NCI-H82 (cell line): ENCODE data around the gene IGFBP2.

Experiments
- DNase-seq: peaks from one replicate; lab custom pipeline; 2025; lab: John Stamatoyannopoulos, UW

IGFBP2 gene

DNA sequence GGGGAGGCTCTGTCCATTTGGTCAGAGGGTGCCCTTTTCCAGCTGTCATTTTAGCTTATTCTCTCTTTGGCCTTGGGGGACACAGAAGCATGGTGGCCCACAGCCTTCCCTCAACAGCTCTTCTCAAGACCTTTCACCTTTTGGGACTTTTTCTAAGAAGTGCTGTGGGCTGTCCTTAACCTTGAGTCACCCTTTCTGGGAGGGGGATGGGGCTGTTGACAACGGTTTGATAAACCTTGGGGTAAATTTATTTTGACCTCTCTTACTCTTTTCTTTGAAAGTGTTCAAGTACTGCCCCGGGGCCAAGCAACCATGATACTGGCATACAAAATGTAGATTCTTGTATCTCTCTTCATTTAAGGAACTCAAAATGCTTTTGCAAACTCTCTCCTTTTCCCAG lies 48.5 kb downstream of the IGFBP2 start:
- DNase-seq = no peak

DNA sequence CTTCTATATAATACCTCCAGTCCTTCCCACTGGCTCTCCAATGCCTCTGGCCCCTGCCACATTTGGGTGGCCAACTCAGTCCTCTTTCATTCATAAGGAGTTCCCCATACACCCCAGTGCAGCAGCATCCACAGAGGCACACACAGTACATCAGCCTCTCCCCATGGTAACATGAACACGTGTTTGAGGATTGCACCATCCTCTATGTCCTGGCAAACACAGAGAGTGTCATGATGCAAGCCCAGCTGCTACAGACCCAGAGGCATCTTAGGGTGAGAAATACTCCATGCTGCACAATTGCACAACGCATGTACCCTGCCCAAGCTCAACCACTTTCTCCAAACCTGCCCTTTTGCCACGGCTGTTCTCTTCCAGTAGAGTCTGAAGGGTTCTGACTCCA lies 50.6 kb downstream of the IGFBP2 start:
- DNase-seq = no peak

DNA sequence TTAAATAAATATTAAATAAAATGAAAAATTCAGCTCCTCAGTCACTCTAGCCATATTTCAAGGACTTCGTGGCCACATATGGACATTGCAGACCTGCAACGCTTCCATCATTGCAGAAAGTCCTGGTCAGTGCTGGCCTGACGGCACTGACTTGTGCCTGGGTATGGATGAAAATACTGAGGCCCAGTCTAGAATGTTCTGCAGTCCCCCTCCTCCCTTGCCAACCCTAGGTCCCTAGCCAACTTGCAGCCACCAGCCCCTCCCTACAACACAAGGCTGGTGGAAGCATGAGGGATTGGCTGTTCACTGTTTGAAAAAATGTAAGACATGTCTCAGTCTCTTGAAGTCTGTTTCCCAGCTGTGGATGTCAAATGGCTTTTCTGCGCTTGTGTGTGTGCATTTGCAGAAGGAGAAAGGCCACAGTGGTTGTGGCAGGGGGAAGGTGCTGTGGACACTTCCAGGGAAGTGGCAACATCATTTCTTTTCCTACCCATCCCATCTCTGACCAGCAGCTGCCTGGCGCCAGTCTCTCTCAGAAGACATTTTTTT lies 52.2 kb downstream of the IGFBP2 start:
- no peak for DNase-seq

DNA sequence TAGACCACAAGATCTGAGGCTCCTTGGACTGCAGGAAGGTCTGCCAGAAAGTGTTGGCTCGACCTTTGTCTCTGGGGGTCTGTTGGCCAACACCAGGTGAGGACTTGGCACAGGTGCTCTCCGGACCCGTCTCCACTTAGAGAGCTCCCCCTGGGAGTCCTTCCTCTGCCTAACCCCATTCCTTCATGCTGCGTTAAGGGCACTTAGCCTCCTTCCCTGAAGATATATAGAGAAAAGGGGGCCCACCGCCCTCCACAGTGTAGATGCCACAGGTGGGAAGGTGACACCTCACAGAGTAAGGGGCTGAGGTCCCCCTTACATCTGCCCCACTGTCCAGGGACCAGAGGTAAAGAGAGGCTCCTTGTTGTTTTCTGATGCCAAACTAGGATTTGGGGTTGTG lies 53.9 kb downstream of the IGFBP2 start:
- no peak for DNase-seq

DNA sequence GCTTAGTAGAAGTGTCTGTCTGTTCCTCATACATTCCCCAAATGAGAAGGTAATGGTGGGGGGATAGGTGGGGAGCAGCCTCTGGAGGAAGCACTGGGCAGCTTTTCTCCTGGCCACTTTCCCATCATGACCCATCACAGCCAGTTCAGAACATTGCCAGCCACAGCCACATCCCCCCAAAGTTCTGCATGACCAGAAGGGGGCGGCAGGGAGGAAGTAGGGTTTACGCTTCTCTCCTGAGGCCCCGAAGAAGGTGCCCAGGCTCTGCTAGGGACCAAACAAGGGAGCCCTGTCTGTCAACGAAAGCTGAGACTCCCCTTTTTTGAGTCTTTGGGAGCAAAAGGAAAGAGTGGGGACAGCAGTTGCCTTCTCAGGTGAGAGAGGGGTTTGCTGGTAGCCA lies 54.4 kb downstream of the IGFBP2 start:
- peak; percentile 63 for DNase-seq

DNA sequence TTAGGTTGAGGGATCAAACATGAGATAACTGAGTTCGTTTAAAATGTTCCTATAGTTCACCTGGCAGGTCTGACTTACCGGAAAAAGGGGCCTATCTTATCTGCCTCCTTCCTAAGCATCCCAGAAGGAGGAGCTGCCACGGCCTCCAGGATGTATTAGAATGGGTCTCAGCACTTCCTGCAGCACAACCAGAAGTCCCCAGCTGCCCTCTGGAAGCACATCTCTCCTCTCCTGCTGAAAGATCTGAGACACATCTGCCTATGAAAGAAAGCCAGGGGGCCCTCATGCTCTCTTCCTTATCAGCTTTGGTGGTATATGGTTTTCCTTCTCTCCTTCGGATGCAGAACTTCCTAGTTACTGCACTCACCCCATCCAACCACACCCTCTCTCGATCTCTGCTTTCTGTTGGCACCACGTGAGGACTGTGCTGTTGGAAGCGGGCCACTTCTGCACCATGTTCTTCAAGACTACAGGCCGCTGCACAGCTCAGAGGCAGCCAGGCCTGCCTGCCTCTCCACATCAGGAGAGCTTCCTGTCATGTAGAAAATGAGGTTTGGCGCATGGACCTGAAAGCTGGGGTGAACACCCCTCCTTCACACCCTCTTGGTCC lies 55.6 kb downstream of the IGFBP2 start:
- DNase-seq = peak; percentile 35

DNA sequence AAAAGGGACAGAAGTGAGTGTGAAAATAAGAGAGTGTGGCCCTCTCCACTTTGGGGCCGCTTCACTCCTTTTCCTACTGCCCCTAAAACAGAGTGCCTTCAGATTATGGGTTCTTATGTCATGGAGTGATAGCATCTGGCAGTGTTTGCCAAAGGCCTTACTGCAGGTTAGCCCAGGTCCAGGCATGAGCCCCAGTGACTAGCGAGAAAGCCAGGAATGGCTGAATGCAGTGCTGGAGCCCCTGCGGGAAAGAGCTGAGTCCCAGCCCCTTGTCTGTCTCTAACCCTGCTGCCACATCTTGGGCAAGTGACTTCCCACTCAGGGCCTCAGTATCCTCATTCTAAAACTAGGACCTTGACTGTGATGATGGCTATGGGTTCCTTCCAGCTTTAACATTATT lies 56.2 kb downstream of the IGFBP2 start:
- DNase-seq = peak; percentile 61

DNA sequence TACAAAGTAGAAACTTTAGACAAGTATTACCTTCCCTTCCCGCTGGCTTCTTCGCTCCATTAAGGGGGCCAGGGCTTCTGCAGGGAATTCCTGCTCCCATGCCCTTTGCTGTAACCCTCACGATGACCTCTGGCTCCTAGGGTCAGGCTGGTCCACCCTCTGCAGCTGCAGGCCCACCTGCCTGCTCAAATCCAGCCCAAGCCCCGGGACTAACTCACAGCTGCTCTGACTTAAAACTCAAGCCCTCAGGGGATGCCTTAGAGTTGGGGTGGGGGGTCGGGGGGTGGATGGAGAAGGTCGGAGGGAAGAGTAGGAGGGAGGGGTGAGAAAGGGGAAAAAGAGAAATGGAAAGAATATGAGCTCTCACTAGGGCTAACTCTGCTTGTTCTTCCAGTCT lies 57.2 kb downstream of the IGFBP2 start:
- no peak for DNase-seq

DNA sequence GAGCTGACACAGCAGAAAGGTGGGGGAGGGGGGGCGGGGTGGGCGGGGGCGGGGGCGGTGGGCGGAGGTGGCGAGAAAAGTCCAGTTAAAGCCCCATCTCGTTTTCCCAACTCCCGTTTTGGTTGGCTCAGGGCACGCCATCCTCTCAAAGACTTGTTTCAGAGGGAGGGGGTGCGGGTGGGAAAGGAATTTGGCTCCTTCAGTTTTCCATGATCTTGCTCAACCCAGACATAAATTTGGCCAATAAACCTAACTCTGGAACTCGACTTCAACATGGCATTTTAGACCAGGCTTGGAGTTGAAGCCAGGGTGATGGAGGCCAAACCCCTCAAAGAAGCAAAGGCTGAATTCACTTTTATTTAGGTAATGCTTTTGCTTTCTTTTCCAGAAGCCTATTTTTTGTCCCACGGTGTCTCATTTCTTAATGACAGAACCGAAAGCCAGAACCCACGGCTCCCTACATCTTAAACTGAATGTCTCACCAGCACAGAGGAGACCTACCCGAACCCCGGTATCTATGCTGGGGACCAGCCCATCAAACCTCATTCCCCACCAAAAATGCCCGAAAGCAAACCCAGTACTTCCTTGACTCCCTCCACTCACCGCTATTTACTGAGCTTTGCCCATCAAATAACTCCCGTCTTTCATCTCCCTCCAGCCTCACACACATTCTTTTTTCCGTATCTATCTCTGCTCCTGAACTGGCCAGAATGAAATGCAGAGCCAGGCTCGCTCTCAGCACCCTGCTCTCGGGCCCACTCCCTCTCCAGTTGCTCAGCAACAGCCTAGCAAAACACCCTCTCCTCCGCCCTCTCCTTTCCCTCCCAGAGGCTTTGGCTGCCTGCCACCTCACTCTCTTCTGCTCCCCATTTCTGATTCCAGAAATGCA lies 57.9 kb downstream of the IGFBP2 start:
- DNase-seq = peak; percentile 89

DNA sequence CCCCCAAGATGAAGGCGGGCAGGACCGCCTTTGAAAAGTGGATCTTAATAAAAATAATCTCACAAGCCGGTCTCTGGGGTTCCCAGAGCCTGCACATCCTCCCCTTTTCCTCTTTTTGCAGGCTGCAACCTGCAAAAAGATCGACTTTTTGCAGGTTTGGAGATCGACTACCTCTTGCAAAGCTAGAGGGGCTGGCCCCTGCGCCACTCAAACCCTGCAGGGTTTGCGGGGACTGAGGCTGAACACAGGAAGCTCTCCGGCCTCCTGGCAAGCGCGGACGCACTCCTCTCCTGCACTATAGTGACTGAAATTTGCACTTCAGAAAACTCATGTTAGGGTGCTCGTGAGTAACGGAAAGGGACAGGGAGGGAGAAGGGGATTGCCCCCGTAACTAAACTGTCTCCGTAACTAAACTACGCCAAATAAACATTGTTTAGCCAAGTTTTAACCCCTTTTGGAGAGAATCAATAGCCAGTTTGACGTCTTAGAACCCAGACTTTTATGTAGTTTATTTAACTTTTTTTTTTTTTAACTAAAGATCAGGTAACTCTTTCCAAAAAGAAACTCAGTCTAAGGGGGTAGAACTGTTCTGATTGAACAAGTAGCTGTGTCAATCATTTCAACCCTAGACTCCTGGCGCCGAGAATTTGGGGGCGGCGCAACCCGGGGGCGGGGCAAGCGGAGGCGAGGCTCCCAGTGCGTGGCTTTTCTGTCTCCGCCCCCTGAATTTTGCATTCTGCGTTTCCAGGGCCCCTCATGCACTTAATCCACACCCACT lies 59.6 kb downstream of the IGFBP2 start:
- peak; percentile 98 for DNase-seq

DNA sequence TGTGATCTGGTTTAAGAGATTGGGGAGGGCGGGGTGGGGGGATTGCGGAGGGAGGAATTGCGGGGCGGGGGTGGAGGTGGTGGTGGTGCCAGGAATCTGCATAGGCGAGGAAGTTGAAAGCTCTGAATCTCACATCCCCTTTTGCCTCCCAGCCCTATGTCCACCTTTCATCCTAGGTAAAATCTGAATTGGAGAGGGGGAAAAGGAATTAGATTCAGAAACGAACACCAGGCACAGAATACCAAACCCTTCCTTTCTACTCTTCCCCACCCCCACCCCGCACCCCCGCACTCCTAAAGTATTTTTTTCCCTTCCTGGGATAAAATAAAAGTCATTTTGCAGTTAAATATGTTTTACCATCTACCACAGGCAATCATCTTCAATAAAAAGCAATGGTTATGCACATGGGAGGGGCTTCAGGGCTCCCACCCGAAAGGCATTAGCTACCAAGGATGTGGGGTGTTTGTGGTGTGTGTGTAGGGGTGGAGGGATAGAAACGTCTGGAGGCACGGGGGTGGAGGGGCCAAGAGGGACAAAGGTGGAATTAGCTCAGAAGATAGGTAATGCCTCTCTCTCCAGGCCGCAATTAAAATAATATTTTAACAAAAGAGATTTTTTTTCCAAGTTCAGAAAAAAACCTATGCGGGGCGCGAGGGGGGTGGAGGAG lies 60.3 kb downstream of the IGFBP2 start:
- peak; percentile 51 for DNase-seq

DNA sequence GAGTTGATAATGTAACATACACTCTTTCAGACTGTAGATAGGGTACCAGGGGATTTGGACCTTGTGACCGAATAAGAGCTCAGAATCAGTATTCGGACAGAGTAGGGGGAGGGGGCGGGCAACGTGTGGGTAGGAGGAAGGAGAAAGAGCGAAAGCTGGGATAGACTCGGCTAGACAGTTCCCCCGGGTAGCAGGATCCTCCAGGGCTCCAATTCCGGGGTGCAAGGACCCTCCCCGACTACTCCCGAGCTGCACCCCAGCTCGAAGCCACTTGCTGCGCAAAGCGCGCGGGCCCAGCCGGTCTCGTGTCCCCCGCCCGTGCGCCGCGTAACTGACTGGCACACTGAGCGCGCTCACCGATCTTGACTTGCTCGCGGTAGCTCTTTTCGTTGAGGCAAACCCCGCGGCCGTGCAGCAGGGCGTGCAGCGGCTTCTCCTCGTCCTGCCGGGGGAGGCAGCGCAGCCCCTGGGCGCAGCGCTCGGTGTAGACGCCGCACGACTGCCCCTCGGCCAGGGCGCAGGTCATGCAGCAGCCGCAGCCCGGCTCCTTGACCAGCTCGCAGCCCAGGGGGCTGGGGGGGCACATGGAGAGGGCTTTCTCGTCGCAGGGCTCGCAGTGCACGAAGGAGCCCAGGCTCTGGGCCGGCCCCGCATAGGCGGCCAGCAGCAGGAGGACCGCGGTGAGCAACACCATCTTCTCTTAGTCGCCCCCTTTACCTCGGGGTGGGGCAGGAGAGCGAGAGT lies 61.0 kb downstream of the IGFBP2 start:
- peak; percentile 80 for DNase-seq

DNA sequence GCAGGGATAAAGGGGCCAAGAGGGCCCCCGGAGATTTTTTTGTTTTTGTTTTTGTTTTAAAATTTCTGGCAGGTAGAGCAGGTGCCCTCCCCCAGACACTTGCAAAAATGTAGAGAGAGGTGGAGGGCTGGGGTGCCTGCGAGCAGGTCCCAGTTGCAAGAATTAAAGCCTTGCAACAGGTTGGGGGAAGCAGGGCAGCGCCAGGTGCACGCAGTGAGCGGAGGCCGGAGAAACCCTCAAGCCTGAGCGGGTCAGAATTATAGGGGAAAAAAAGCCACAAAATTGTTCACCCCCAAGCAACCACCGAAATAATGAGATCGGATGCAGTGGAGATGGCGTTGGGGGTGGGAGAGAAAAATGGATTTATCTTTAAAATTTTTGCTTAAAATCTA lies 61.6 kb downstream of the IGFBP2 start:
- no peak for DNase-seq

DNA sequence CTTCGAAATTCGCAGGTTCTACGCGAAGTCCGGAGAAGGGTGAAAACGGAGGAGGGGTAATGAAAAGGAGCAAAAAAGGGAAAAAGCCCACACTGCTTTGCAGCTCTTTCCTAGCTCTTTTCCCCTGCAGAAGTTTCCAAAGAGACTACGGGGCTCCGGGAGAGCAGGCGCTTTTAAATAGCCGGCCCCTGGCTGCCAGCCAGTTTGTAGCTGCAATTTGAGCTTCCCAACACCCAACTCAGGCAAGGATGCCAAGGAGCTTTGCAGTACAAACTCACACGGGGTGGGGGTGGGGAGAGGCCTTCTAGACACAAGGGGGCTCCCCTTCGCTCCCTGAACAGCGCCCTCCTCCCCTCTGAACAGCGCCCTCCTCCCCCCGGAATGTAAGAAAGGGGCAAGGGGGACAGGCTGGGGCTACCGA lies 62.2 kb downstream of the IGFBP2 start, which contains the start of gene IGFBP5:
Gene IGFBP5, minus strand, starts transcription at position 149 of the 421 bp plus-strand sequence. CDS start 774 bp downstream, outside the sequence.
- DNase-seq = peak; percentile 85

DNA sequence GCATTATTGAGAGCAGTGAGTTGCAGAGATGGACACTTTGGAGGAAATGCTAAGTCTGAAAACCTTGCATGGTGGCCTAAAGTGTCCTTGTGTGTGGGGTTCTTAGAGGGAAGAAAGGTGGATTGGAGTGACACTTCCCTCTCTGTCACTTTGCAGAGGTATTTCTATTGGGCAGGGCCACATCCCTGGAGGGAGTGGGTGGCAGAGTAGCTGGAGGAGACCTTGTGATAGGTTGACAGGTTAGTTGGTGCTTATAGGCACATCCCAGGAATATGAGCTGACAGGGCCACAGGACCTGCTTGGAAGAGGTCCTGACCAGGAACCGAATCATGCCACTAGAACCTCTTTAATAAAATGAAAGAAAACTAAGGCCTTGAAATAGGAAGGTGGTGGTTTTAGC lies 63.1 kb downstream of the IGFBP2 start:
- DNase-seq = no peak

DNA sequence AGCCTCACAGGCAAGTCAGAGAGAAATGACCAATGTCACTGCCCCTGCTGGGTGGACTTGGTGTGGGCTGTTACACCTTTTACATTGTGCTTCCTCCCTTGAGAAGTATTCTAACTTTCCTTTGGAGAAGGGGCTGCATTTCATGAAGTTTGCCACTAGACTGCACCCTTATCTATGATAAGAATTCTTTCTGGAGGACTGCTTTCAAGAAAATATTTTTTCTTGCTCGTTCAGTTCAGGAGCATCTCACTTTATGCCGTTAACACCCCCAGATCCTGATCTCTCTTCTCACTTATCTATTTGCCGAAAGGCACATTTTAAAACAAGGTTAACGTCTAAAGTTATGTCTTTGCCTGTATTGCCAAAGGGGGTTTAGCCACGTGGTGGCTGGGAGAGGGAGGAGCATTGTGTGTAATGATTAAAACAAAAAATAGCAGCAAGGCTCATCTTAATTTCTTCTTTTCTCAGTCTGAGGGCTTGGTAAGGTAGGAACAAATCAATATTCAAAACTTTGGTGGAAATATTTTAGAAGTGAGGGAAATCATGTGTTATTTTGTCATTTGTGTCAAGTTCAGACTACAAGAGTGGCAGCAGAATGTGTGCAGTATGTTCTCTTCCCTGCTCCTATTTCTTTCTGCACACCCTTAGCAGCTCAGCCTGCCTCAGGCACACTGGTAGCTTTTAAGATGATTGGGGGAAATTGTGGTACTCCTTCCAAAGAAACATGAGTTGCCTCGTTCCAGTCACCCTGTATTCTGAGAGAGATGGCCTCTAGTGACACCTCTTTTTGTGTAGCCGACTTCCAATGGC lies 63.7 kb downstream of the IGFBP2 start:
- DNase-seq = peak; percentile 72

DNA sequence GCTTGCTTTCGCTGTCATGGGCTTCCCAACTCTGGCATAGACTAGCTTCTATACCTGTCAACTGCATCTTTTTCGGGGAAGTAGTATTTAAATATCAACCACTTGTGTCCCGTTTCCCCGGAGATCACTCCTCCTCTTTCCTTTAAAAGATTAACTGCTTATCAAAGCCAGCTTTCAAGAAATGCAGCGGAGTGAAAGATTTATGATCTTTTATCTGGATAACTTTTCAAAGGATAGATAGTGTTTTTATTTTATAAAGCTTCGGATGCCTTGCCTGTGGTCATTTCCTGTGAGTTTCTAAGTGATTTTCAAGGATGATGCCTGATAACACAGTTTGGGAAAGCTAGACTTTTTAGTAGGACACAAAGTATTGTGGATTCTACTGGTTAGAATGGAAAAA lies 65.1 kb downstream of the IGFBP2 start:
- DNase-seq = peak; percentile 17

DNA sequence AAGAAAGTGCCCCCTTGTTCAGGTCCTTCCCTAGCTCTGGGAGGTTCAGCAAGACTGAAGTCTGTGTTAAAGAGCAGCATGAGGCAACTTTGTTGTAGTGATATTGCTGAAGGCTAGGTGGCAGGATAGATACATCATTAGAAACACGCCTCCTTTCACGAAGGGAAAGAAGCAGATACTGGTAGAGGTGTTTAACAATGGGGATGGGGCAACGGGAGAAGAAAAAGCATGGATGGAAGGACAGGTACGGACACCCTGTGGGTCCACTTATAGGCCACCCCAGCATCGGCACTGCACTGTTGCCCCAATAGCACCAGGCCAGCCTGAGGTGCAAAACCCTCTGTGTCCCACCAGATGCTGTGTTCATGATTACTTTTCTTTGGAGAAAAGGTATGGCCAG lies 65.7 kb downstream of the IGFBP2 start:
- peak; percentile 89 for DNase-seq

DNA sequence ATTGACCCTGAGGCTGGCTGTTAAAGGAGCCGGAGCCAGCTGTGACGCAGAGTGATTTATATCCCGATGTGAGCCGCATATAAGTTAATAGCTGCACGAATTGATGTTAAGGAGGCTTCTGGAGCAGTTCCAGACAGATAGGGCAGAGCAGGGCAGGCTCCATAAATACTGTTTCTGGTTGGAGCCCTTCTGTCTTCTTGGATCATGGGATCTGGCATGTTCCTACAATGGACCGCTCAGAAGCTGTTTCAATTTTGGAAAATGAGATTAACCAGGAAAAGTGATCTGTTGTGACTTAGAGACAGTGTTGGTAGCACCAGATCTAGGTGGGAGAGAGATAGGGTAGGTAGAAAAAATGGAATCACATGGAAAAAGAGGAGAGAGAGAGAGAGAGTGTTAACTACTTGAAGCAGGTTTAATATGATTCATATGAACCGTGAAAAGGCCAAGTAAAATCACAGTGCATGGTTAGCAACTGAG lies 66.9 kb downstream of the IGFBP2 start:
- DNase-seq = peak; percentile 67

DNA sequence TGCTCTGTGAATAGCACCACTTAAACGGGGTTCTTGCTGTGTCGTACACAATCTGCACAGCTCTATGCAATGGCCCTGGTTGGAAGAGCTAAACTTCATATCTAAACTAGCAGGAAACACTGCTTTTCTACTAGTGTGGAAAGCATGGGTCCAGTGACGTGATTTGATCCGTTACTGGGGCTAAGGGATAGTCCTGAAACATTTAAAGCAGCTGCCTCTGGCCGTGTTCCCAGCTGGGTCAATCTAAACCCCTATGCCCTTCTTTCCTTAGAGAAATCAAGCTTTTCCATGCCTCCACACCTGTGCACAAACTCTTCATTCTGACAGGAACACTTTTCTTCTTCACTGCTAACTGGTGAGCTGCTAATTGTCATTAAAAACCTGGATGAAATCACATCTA lies 67.6 kb downstream of the IGFBP2 start:
- DNase-seq = no peak
